Vagina (tissue), 2 donors: ENCODE data around the gene PSEN1.

Experiments used
- CTCF ChIP-seq, 3 experiments: fragments of 450-650 bp in 2 of 3; fragments of 200-600 bp in 1 of 3; sonication (generic) in 1 of 3; IDR thresholded peaks; one replicate each; pipeline ENCODE4 v1.5.1; 2017 to 2019; ENCODE audit warnings: antibody characterized with exemption in 3 of 3, mild to moderate bottlenecking in 2 of 3, moderate library complexity in 2 of 3
- POLR2A ChIP-seq, 2 donors: fragments of 450-650 bp; IDR thresholded peaks; one replicate each; pipeline ENCODE4 v1.6.1; 2017; ENCODE audit warnings: antibody characterized with exemption in 2 of 2, mild to moderate bottlenecking in 2 of 2, moderate library complexity in 2 of 2

- no peak for TF ChIP-seq CTCF (IDR thresholded peaks at IDR 0.05)
- TF ChIP-seq POLR2A (IDR thresholded peaks at IDR 0.05): no peak
Observed at GRCh38 chr14:73245480-73246325, 109.4 kb downstream of the PSEN1 start.
